GM13976 (cell line): ENCODE measurements around the gene PCLO.
"Not testable (repeated sequence)": the region's sequence is repeated elsewhere in the genome, so short reads cannot be mapped to it uniquely, and the experiment has no call there.

Experiments used
- DNase-seq: peaks from one replicate; pipeline ENCODE4 v3.0.0; 2012; ENCODE audit warnings: low spot score
- in situ Hi-C: fragments of 300-500 bp; cut with MboI; formaldehyde crosslinking; loops from one replicate; pipeline ENCODE4 v1.12.0; 2022; ENCODE audit warnings: low sequenced_read_pairs, mixed read lengths, inconsistent platforms; ENCODE audit not compliant: unreplicated experiment
- TF ChIP-seq, protein P1 (sequence below): IDR thresholded peaks from 2 replicates; pipeline ENCODE4 v1.5.1; 2012; ENCODE audit warnings: borderline replicate concordance, mild to moderate bottlenecking; ENCODE audit not compliant: insufficient read depth; ENCODE audit errors: extremely low read depth, missing control alignments, control extremely low read depth

The PCLO gene

DNA sequence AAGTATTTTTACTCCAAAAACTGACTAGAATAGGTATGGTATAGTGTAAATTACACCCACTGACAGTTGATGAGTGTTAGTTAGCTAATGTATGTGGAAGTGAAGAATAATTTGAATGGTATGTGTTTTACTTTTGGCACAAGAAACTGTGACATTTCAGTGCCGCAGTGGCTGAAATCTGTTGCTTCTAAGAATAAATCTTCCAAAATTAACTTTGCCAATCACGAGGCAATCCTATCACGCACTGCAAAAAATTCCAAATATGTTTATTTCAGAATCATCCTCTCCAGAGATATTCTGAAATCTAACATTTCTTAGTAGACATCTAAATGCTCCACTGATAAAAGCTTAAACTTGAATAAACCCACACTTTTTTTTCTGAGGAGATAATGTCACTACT lies 61.2 kb downstream of the PCLO start:
- in situ Hi-C loops = no loop called here
- DNase-seq = no peak
- TF ChIP-seq, protein P1, sequence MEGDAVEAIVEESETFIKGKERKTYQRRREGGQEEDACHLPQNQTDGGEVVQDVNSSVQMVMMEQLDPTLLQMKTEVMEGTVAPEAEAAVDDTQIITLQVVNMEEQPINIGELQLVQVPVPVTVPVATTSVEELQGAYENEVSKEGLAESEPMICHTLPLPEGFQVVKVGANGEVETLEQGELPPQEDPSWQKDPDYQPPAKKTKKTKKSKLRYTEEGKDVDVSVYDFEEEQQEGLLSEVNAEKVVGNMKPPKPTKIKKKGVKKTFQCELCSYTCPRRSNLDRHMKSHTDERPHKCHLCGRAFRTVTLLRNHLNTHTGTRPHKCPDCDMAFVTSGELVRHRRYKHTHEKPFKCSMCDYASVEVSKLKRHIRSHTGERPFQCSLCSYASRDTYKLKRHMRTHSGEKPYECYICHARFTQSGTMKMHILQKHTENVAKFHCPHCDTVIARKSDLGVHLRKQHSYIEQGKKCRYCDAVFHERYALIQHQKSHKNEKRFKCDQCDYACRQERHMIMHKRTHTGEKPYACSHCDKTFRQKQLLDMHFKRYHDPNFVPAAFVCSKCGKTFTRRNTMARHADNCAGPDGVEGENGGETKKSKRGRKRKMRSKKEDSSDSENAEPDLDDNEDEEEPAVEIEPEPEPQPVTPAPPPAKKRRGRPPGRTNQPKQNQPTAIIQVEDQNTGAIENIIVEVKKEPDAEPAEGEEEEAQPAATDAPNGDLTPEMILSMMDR = no peak

DNA sequence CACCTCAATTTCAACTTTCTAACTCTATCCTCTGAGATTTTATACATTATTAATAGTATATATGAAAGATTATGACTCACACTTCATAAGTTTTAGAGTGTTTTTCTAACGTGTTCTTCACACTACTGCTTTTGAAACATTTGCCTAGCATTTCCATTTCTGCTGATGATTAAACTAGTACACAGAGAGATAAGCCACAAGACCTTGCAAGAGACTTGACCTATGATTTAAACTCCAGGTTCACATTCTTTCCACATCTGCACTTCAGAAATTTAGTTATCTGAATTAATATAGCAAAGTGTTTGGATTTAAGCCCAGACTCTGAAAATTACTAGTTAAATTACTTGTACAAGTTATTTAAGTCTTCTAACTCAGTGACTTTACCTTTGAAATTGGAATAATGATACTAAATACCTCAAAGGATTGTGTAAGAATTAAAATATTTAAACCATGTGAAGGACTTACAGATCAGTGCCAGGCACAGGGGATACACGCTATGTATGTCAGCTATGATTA lies 66.6 kb downstream of the PCLO start:
- in situ Hi-C loops = no loop called here
- no peak for DNase-seq
- TF ChIP-seq, protein P1 = no peak

DNA sequence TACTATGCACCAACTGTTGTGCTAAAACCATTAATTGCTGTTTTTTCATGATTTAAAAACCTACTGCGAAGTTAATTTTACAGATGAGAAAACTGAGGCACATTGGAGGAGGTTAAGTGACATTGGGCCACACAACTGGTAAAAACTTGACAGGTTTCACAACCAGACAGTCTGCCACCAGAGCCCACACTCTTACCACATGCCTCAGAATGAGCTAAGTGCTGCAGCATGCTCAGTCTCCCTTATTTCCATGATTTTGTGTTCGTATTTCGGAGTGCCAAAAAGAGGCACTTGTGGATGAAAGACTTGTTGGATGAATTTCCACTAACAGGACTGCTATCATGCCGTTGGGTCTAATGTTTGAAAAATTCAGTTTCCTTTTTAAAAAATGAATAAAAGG lies 77.4 kb downstream of the PCLO start:
- in situ Hi-C loops = no loop called here
- TF ChIP-seq, protein P1 = no peak
- no peak for DNase-seq

DNA sequence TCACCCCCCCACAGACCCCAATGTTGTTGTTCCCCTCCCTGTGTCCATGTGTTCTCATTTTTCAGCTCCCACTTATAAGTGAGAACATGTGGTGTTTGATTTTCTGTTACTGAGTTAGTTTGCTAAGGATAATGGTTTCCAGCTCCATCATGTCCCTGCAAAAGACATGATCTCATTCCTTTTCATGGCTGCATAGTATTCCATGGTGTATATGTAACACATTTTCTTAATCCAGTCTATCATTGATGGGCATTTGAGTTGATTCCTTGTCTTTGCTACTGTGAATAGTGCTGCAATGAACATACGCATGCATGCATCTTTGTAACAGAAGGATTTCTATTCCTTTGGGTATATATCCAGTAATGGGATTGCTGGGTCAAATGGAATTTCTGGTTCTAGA lies 82.8 kb downstream of the PCLO start:
- in situ Hi-C loops, DNase-seq: not testable (repeated sequence)

DNA sequence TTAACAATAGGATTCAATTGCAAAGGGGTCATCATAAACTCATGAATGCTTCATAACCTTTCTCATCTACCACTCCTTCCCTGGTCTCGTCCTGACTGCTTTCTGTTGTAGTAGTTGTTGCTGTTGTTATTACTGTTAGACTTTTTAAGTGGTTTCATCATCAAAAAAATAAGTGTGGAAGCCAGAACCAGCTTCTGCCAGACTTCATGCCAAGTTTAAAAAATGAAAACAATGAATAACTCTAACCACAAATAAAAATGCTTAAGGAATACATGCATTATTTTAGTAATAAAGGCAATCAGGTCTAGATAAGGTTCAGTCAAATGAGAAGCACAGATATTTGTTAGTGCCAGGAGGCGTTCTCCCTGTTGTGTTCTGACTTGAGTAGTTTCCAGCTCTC lies 85.4 kb downstream of the PCLO start:
- TF ChIP-seq, protein P1 = no peak
- DNase-seq = no peak
- in situ Hi-C loops = no loop called here

DNA sequence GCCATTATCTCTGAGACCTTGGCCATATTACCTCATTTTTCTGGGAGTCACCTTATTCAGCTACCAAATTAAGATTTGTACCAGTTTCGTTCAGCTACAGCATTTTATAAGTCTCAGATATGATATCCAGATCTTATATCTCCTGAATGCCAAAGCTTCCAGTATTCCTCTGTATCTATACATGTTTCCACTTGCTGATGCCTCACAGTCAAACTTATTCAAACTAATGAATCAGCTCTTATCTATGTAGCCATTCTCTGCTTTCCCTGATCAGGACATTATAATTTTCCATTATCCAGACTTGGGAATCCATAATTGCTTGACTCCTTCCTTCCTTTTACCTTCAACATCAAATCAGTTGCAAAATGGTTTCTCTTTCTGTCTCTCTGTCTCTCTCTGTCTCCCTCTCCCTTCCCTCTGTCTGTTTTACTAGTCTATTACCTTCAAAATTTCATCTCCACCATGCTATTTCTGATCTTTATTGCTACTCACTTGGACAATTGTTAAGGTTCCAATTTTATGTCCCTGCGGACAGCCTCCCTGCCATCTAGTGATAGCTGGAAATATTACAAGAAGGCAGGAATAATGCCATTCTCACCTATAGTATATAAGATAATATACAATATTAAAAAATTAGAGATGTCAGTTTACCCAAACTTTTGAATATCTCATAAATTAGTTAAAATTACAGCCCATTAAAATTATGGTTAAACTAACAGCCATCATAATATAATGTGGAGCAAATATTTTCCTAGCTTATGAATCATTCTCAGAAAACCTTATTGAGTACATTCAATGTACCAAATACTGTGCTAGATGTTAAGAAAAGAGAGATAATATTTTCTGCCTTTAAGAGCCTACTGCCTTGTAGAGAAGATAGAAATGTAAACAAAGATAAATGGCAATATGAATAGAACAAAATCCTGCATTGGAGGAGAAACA lies 89.8 kb downstream of the PCLO start:
- in situ Hi-C loops = no loop called here
- no peak for DNase-seq
- TF ChIP-seq, protein P1 = no peak

DNA sequence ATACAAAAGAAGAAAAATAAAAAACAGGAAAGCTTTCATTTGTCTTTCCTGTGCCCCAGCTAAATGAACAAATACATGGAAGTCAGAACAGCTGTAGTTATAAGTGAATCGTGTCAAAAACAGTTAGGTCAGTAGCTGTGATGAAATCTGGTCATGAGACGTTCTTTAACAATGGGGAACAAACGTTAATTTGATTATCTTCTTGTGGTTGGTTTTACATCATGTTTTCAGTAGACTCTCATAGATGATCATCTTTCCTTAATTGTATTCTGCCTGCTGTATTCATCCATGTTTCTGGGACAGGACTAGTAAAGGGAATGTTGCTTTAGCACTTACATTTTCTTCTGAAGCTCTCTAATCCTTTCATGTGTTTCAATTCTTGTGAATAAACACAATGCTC lies 97.0 kb downstream of the PCLO start:
- DNase-seq = no peak
- in situ Hi-C loops = no loop called here
- TF ChIP-seq, protein P1 = no peak
